Activated CD4-positive, alpha-beta T cell treated with anti-CD3 and anti-CD28 coated beads, Interleukin-2, amount 10 ng/mL, durations not matched to agents 7 days and 5 days (primary cell): ENCODE measurements around the gene FAM3C. TPM values are rescaled to one million over a fixed set of nuclear protein-coding genes. Genes with fewer than 3 reads are reported as not detected.
A peak's percentile ranks its signal among the peaks of the same experiment; 100 is the strongest.

ENCODE experiments used
- CTCF ChIA-PET: fragments of 350-600 bp; sonication (Branson Sonifier 250); formaldehyde crosslinking; loops from one replicate; lab custom pipeline; 2021; ENCODE audit warnings: antibody characterized with exemption; lab: Charles Lee
- POLR2A ChIA-PET: fragments of 350-600 bp; sonication (Branson Sonifier 250); formaldehyde crosslinking; loops from one replicate; lab custom pipeline; 2021; ENCODE audit warnings: antibody characterized with exemption; lab: Charles Lee
- DNase-seq: peaks from one replicate; pipeline ENCODE4 v3.0.0-alpha.2; 2020
- H3K27ac Mint-ChIP-seq: one replicate; pipeline ENCODE4 v1.8.0; 2021; ENCODE audit warnings: mild to moderate bottlenecking, moderate library complexity, mixed read lengths
- H3K27me3 Mint-ChIP-seq: one replicate; pipeline ENCODE4 v1.8.0; 2021; ENCODE audit warnings: mixed read lengths
- H3K36me3 Mint-ChIP-seq: one replicate; pipeline ENCODE4 v1.8.0; 2021; ENCODE audit warnings: low read depth, mixed read lengths
- H3K4me1 Mint-ChIP-seq: one replicate; pipeline ENCODE4 v1.8.0; 2021; ENCODE audit warnings: mixed read lengths
- H3K4me3 Mint-ChIP-seq: one replicate; pipeline ENCODE4 v1.8.0; 2021; ENCODE audit warnings: mild to moderate bottlenecking, moderate library complexity, mixed read lengths
- H3K9me3 Mint-ChIP-seq: one replicate; pipeline ENCODE4 v1.8.0; 2021; ENCODE audit warnings: mixed read lengths
- total RNA-seq, 2 experiments: library from RNA; stranded (reverse); gene quantifications; one replicate each; pipeline ENCODE4 v1.2.3, GENCODE V29; 2021

The FAM3C gene
- total RNA-seq, 2 experiments from 2014 or later: 12.2 to 15.6 TPM

DNA sequence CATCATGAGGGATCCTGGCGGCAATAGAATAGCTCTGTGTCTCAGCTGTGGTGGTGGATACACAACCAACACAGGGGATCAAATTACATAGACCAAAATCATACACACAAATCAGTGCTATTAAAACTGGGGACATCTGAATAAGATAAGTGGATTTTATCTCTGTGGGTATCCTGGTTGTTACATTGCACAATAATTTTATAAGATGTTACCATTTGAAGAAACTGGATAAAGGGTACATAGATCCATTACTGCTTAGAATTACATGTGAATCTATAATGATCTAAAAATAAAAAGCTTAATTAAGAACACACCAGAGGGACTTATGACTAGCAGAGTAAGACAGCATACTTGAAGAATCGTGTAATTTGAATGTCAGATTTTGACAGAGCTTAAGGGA, 8.2 kb upstream of the FAM3C start:
- CTCF ChIA-PET: interaction anchor here (1.1 to 1.8 kb wide), 3 partner anchors 9 to 590 kb away, joined by 3 to 6 read pairs (median 3); partner anchors contain the start of gene FAM3C
- peaks cover 2% of the 10 kb centered on the region for H3K27me3 Mint-ChIP-seq

DNA sequence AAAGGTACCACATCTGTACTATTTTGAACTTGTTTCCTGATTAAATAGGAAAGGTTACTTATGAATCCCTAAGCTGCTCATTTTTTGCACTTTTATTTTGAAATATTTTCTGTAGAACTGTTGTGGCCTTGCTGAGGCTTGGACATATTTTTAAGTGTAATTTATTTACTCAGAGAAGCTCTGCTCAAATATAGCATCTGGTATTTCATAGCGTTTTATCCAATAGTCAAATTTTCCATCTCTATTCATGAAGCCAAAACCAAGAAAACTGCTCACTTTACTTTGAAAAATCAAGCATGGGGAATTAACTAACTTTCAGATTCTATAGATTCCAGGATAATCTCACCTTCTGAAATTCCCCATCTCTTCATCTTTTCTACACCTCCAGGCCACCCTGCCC, 6.6 kb upstream of the FAM3C start:
- POLR2A ChIA-PET: no interaction called here
- Mint-ChIP-seq H3K27me3 (peaks cover 2% of the 10 kb centered on the region), H3K27ac (no peak overlapping the region), H3K9me3 (no peaks in the 10 kb centered on the region), H3K4me1 (peaks cover 2% of the 10 kb centered on the region), H3K4me3 (no peak overlapping the region), H3K36me3 (no peaks in the 10 kb centered on the region)
- no peak for DNase-seq
- CTCF ChIA-PET: interaction anchor here (0.8 kb wide), 1 partner anchor 16 kb away, joined by 3 read pairs; no protein-coding TSS in a partner anchor

More for the DNA sequence above, 8.2 kb upstream of the FAM3C start:
- DNase-seq: no peak
- H3K36me3 Mint-ChIP-seq: no peaks in the 10 kb centered on the region
- H3K4me1 Mint-ChIP-seq: peaks cover 2% of the 10 kb centered on the region
- H3K9me3 Mint-ChIP-seq: no peaks in the 10 kb centered on the region
- POLR2A ChIA-PET: no interaction called here
- no peak overlapping the region for H3K4me3 Mint-ChIP-seq
- H3K27ac Mint-ChIP-seq: no peak overlapping the region

DNA sequence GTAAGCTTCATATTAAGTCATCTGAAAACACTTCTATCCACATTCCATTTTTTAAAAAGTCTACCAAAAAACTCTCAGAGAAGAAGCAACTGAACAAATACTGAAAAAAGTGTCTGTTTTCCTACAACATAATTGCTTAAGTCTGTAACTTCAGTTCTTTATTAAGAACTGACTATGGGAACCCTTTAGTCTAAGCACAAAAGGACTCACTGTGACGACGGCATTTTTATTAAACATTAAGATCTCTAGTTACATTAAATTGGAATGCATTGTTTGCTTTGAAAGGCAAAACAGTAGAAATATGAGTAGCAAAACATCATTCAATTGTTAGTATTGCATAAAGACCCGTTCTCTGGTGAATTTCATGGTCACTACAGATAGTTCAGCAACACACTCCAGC, 5.8 kb upstream of the FAM3C start:
- H3K36me3 Mint-ChIP-seq: no peaks in the 10 kb centered on the region
- POLR2A ChIA-PET: no interaction called here
- H3K9me3 Mint-ChIP-seq: no peaks in the 10 kb centered on the region
- no peak overlapping the region for H3K27ac Mint-ChIP-seq
- peaks cover 2% of the 10 kb centered on the region for H3K27me3 Mint-ChIP-seq
- peaks cover 4% of the 10 kb centered on the region for H3K4me1 Mint-ChIP-seq
- CTCF ChIA-PET: interaction anchor here (0.8 to 1.3 kb wide), 2 partner anchors 15 to 16 kb away, joined by 3 read pairs; no protein-coding TSS in a partner anchor
- DNase-seq: no peak
- no peak overlapping the region for H3K4me3 Mint-ChIP-seq

DNA sequence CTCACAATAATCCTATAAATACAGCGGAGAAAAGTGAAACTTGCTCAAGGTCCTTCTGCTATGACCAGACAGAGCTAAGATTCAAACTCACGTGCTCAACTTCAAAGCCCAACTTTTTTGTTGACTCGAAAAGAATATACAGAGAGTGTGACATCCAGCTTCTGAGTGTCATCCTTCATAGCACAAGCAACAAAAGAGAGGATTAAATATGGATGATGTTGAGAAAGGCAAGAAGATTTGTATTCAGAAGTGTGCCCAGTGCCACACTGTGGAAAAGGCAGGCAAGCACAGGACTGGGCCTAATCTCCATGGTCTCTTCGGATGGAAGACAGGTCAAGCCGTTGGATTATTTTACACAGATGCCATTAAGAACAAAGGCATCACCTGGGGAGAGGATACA, 2.1 kb upstream of the FAM3C start:
- H3K36me3 Mint-ChIP-seq: no peaks in the 10 kb centered on the region
- H3K4me3 Mint-ChIP-seq: no peak overlapping the region
- no peak for DNase-seq
- peaks cover 10% of the 10 kb centered on the region for H3K4me1 Mint-ChIP-seq
- H3K27me3 Mint-ChIP-seq: no peaks in the 10 kb centered on the region
- POLR2A ChIA-PET: no interaction called here
- H3K9me3 Mint-ChIP-seq: no peaks in the 10 kb centered on the region
- CTCF ChIA-PET: interaction anchor here (0.7 to 1.2 kb wide), 3 partner anchors 10 to 34 kb away, joined by 3 read pairs; no protein-coding TSS in a partner anchor
- no peak overlapping the region for H3K27ac Mint-ChIP-seq

DNA sequence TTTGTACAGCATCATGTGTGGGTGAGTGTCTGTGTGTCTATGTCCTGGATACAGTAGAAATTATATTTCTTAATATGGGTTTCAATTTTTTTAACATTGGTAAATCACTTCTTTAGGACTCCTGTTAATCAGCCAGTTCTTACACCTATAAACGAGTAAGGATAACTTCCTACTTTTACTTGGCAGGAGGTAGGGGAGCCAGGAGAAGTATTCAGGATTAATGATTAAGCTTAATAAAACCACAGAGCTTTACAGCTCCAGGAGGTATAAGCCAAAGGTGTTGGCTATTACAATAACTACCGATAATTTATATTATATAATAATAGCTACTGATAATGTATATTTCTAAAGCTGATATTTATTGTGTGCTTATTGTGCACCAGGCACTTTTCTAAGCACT, 1.7 kb upstream of the FAM3C start:
- Mint-ChIP-seq H3K4me3 (no peak overlapping the region), H3K36me3 (peaks cover 2% of the 10 kb centered on the region), H3K4me1 (peaks cover 12% of the 10 kb centered on the region), H3K27me3 (no peaks in the 10 kb centered on the region), H3K9me3 (no peaks in the 10 kb centered on the region), H3K27ac (no peak overlapping the region)
- ChIA-PET CTCF (interaction anchor here (1.1 to 2.7 kb wide), 4 partner anchors 8 to 34 kb away, joined by 3 to 11 read pairs (median 6); no protein-coding TSS in a partner anchor), POLR2A (no interaction called here)
- no peak for DNase-seq

DNA sequence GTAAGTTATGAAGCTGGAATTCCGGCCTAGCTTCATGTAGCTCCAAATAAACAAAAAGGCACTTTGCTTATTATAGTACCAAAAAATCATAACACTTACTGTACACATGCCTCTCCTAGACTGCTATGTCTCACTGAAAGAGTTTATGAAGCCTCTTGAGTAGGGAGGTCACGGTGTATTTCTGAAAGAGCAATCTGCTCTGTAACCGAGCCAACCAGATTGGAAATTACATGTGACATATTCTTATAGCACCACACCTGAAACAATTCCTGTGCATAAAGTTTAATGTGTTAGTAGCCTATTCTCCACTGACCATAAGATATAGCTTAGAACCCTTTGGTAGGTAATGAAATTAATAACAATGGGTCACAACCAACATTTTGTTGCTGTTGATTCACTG, 1.3 kb upstream of the FAM3C start:
- H3K4me3 Mint-ChIP-seq: peak overlapping the region; percentile 55
- no peaks in the 10 kb centered on the region for H3K9me3 Mint-ChIP-seq
- H3K27ac Mint-ChIP-seq: no peak overlapping the region
- DNase-seq: no peak
- POLR2A ChIA-PET: no interaction called here
- H3K27me3 Mint-ChIP-seq: no peaks in the 10 kb centered on the region
- H3K36me3 Mint-ChIP-seq: peaks cover 6% of the 10 kb centered on the region
- CTCF ChIA-PET: interaction anchor here (1.1 to 2.7 kb wide), 9 partner anchors 9 to 91 kb away, joined by 3 to 22 read pairs (median 8); no protein-coding TSS in a partner anchor
- H3K4me1 Mint-ChIP-seq: peaks cover 15% of the 10 kb centered on the region

DNA sequence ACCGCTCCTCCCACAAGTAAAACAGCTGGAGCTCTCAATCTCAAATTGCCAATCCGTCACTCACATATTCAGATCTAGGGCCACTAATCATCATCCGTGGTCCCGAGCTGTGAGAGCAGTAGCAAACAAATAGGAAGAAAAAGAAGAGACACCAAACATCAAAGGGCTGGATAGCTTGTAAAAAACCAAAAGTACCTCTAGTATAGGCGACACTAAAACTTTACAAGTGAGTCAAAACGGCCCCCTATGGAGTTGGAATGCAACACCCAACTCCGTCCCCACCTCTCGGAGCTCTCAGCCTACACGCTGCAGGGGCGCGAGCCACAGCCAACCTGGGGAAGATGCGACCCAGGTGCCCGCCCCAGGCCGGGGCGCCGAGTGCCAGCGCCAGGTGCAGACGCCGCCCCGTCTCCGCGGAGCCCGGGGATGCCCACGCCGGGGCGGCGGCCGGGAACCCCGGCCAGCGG, 581 bp downstream of the FAM3C start:
- ChIA-PET POLR2A (no interaction called here), CTCF (interaction anchor here (0.8 to 2.7 kb wide), 27 partner anchors 8 to 163 kb away, joined by 3 to 30 read pairs (median 7); no protein-coding TSS in a partner anchor)
- peak overlapping the region; percentile 81 for H3K4me3 Mint-ChIP-seq
- peaks cover 30% of the 10 kb centered on the region for H3K4me1 Mint-ChIP-seq
- no peaks in the 10 kb centered on the region for H3K27me3 Mint-ChIP-seq
- H3K9me3 Mint-ChIP-seq: no peaks in the 10 kb centered on the region
- DNase-seq: peak; percentile 42
- peak overlapping the region; percentile 83 for H3K27ac Mint-ChIP-seq
- H3K36me3 Mint-ChIP-seq: peaks cover 18% of the 10 kb centered on the region

DNA sequence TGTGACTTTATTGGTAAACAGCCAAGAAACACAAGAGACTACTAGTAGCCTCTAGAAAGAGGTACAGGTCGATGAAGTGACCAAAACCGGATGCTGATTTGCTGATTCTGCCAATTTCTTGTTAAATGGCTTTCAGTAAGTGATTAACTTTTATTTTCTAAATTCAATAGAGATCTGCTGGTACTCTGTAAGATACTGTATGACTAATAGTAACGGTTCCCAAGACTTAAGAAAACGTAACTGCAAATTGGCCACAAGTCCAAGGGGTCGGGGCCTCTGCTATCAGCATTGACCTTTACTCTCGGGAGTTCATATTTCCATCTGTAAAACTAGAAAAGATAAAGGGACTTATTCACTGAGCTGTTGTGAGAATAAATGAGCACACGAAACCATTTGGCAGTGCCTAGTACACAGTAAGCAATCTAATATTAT, 1.4 kb downstream of the FAM3C start:
- H3K27me3 Mint-ChIP-seq: no peaks in the 10 kb centered on the region
- peaks cover 38% of the 10 kb centered on the region for H3K4me1 Mint-ChIP-seq
- H3K36me3 Mint-ChIP-seq: peaks cover 18% of the 10 kb centered on the region
- ChIA-PET CTCF (interaction anchor here (1.6 to 2.1 kb wide), 3 partner anchors 10 to 25 kb away, joined by 6 to 30 read pairs (median 13); no protein-coding TSS in a partner anchor), POLR2A (no interaction called here)
- DNase-seq: no peak
- no peaks in the 10 kb centered on the region for H3K9me3 Mint-ChIP-seq
- H3K27ac Mint-ChIP-seq: no peak overlapping the region
- H3K4me3 Mint-ChIP-seq: peak overlapping the region; percentile 44

DNA sequence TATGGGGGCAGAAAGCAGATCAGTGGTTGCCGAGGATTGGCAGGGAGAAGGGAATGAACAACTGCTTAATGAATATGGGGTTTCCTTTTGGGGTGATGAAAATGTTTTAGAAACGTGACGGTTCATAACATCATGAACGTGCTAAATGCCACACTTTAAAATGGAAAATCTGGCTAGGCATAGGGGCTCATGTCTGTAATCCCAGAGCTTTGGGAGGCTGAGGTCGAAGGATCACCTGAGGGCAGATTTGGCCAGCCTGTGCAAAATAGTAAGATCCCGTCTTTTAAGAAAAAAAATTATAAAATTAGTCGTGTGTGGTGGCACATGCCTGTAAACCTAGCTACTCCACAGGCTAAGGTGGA, 3.1 kb downstream of the FAM3C start:
- Mint-ChIP-seq H3K27me3 (no peaks in the 10 kb centered on the region), H3K9me3 (no peaks in the 10 kb centered on the region), H3K36me3 (peaks cover 18% of the 10 kb centered on the region), H3K4me1 (peaks cover 40% of the 10 kb centered on the region), H3K4me3 (no peak overlapping the region), H3K27ac (no peak overlapping the region)
- no peak for DNase-seq
- ChIA-PET POLR2A (no interaction called here), CTCF (interaction anchor here (1.7 kb wide), 1 partner anchor 13 kb away, joined by 7 read pairs; no protein-coding TSS in a partner anchor)

DNA sequence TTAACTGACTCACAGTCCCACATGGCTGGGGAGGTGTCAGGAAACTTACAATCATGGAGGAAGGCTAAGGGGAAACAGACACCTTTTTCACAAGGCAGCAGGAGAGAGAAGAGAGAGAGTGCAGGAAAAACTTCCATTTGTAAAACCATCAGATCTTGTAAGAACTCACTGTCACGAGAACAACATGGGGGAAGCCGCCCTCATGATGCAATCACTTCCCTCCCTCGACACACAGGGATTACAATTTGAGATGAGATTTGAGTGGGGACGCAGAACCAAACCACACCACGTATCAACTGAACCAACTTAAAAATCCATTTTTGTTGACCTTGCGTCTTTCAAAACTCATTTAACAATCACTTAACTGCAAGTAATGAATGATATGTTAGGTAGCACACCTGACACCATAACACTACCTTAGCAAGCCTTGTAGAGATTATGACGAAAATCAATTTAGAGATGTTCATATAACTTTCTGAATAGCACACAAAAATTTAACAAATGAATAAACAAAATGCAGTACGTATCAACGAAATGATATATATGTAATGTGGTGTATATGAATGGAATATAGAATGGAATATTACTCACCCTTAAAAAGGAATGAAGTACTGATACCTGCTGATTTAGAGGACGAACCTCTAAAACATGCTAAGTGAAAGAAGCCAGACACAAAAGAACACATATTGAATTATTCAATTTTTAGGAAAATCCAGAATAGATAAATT, 3.7 kb downstream of the FAM3C start:
- POLR2A ChIA-PET: no interaction called here
- H3K4me1 Mint-ChIP-seq: peaks cover 40% of the 10 kb centered on the region
- peaks cover 18% of the 10 kb centered on the region for H3K36me3 Mint-ChIP-seq
- no peak overlapping the region for H3K4me3 Mint-ChIP-seq
- no peaks in the 10 kb centered on the region for H3K27me3 Mint-ChIP-seq
- no peak for DNase-seq
- H3K27ac Mint-ChIP-seq: no peak overlapping the region
- CTCF ChIA-PET: interaction anchor here (1.7 kb wide), 1 partner anchor 12 kb away, joined by 7 read pairs; no protein-coding TSS in a partner anchor
- H3K9me3 Mint-ChIP-seq: no peaks in the 10 kb centered on the region

DNA sequence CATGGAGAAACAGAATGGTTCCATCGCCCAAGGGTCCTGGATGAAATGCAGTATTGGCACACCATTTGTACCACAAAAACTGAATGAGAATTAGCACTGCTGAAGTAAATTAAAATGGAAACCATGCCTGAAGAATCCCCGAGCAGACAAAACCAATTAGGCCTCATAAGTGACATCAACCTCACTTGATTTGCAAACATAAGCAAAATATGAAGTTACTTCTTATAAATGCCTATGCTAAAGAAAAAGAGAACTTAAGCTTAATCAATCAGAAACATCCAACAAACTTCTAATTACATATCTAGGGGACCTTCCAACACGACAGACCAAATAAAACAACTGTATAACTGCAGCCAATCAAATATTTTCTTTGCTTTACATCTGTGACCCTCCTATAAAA, 4.4 kb downstream of the FAM3C start:
- CTCF ChIA-PET: interaction anchor here (1.6 to 1.7 kb wide), 2 partner anchors 18 to 25 kb away, joined by 4 read pairs; no protein-coding TSS in a partner anchor
- no peaks in the 10 kb centered on the region for H3K9me3 Mint-ChIP-seq
- POLR2A ChIA-PET: no interaction called here
- no peak overlapping the region for H3K4me3 Mint-ChIP-seq
- peaks cover 21% of the 10 kb centered on the region for H3K36me3 Mint-ChIP-seq
- H3K4me1 Mint-ChIP-seq: peaks cover 41% of the 10 kb centered on the region
- H3K27ac Mint-ChIP-seq: no peak overlapping the region
- no peaks in the 10 kb centered on the region for H3K27me3 Mint-ChIP-seq
- no peak for DNase-seq

DNA sequence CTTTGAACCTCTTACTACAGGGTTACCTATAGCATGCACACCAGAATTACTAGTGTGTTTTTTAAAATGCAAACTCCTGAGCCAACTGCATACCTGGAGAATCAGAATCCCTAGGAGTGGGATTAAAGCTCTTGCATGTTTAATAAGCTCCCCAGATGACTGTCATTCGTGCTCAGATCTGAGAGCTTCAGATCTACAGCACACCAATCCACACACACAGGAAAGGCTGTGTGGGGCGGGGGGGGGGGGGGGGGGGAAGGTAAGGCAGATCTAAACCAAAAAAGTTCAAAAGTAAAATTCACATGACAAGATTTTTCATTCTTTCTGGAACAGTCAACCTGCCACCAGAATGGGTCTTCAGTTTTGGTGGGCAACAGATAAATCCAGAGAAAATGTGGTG, 5.5 kb downstream of the FAM3C start:
- Mint-ChIP-seq H3K9me3 (no peaks in the 10 kb centered on the region), H3K4me3 (no peak overlapping the region), H3K4me1 (peaks cover 48% of the 10 kb centered on the region), H3K27me3 (no peaks in the 10 kb centered on the region), H3K36me3 (peaks cover 21% of the 10 kb centered on the region), H3K27ac (no peak overlapping the region)
- POLR2A ChIA-PET: no interaction called here
- no peak for DNase-seq
- CTCF ChIA-PET: interaction anchor here (0.6 to 1.7 kb wide), 3 partner anchors 17 to 155 kb away, joined by 3 to 4 read pairs (median 4); no protein-coding TSS in a partner anchor

DNA sequence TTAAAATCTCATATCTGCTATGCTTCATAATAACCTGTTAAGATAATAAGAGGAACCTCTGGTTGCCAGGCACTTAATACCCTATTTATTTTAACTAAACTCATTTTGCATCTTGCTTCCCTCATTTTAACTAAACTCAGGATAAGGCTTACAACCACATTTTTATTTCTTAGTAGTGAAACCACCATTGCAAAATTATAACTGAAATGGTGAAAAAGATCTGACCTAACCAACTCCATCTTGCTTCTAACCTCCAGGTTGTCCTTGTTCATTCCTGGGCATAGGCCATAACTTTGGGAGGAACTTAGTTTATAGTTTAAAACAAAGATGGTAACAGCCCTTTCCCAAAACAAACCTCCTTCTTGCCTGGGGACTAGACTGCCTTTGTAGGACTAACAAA, 6.0 kb downstream of the FAM3C start:
- Mint-ChIP-seq H3K9me3 (no peaks in the 10 kb centered on the region), H3K27me3 (no peaks in the 10 kb centered on the region), H3K36me3 (peaks cover 21% of the 10 kb centered on the region), H3K4me3 (no peak overlapping the region), H3K27ac (no peak overlapping the region), H3K4me1 (peaks cover 53% of the 10 kb centered on the region)
- CTCF ChIA-PET: interaction anchor here (1.6 to 1.7 kb wide), 2 partner anchors 17 to 24 kb away, joined by 4 read pairs; no protein-coding TSS in a partner anchor
- POLR2A ChIA-PET: no interaction called here
- DNase-seq: no peak
